RWPE2 (cell line): Measurements from ENCODE around the gene PPP6R1.
"Not testable (repeated sequence)": the region's sequence is repeated elsewhere in the genome, so short reads cannot be mapped to it uniquely, and the experiment has no call there.

Source experiments
- ATAC-seq: fragments of 200-7000 bp; cut with Tn5 transposase; 3 replicates; pipeline ENCODE4 v1.9.1; 2021; ENCODE audit warnings: low read depth
- DNase-seq: peaks from one replicate; pipeline ENCODE4 v3.0.0-alpha.2; 2020; ENCODE audit warnings: low spot score
- H3K27ac ChIP-seq: fragments of 450-650 bp; 2 replicates; pipeline ENCODE4 v1.5.1; 2017; ENCODE audit warnings: mild to moderate bottlenecking; ENCODE audit not compliant: poor library complexity, severe bottlenecking
- H3K27me3 ChIP-seq: fragments of 250-450 bp; sonication (Bioruptor Pico); 2 replicates; pipeline ENCODE4 v1.5.1; 2021; ENCODE audit warnings: mild to moderate bottlenecking, moderate library complexity; ENCODE audit not compliant: insufficient read depth, poor library complexity, severe bottlenecking
- H3K36me3 ChIP-seq: fragments of 250-450 bp; sonication (Bioruptor Pico); 2 replicates; pipeline ENCODE4 v1.5.1; 2020; ENCODE audit warnings: low read depth, mild to moderate bottlenecking, moderate library complexity
- H3K4me1 ChIP-seq: fragments of 250-450 bp; sonication (Bioruptor Pico); 2 replicates; pipeline ENCODE4 v1.5.1; 2021; ENCODE audit warnings: mild to moderate bottlenecking, moderate library complexity; ENCODE audit not compliant: insufficient read depth, poor library complexity, severe bottlenecking
- H3K4me3 ChIP-seq: fragments of 250-450 bp; sonication (Bioruptor Pico); 2 replicates; pipeline ENCODE4 v1.5.1; 2021; ENCODE audit warnings: mild to moderate bottlenecking, moderate library complexity; ENCODE audit not compliant: severe bottlenecking
- H3K9me3 ChIP-seq: fragments of 250-450 bp; sonication (Bioruptor Pico); 2 replicates; pipeline ENCODE4 v1.5.1; 2021; ENCODE audit warnings: mild to moderate bottlenecking, moderate library complexity; ENCODE audit not compliant: severe bottlenecking
- TF ChIP-seq, protein P1 (sequence below): fragments of 450-650 bp; IDR thresholded peaks from one replicate; pipeline ENCODE4 v1.5.1; 2017; ENCODE audit warnings: mild to moderate bottlenecking, moderate library complexity; ENCODE audit not compliant: poor library complexity, severe bottlenecking

The PPP6R1 gene

DNA sequence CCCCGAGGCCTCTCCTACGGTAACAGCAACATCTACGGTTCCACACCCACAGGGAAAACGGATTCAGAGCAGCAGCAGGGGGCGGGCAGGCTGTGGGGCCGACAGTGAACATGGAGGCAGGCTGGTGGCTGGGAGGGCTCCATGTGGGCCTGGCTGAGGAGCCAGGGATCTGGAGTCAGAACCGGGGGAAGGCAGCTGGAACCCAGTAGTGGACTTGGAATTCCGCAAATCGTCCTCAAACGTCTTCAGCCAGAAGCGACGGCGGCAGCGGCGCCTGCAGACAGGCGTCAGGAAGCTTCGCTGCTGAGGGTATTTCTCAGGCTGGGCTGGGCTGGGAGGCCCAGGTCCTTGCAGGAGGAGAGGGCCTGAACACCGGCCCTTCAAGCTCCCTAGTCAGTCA is 32.0 kb downstream of the PPP6R1 start:
- TF ChIP-seq, protein P1, sequence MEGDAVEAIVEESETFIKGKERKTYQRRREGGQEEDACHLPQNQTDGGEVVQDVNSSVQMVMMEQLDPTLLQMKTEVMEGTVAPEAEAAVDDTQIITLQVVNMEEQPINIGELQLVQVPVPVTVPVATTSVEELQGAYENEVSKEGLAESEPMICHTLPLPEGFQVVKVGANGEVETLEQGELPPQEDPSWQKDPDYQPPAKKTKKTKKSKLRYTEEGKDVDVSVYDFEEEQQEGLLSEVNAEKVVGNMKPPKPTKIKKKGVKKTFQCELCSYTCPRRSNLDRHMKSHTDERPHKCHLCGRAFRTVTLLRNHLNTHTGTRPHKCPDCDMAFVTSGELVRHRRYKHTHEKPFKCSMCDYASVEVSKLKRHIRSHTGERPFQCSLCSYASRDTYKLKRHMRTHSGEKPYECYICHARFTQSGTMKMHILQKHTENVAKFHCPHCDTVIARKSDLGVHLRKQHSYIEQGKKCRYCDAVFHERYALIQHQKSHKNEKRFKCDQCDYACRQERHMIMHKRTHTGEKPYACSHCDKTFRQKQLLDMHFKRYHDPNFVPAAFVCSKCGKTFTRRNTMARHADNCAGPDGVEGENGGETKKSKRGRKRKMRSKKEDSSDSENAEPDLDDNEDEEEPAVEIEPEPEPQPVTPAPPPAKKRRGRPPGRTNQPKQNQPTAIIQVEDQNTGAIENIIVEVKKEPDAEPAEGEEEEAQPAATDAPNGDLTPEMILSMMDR = no peak
- no peak for DNase-seq
- H3K36me3 ChIP-seq = peaks cover 23% of the 10 kb centered on the region; the same call in 1 of the 2 replicates
- no peaks in the 10 kb centered on the region for H3K27me3 ChIP-seq
- no peak overlapping the region for H3K4me3 ChIP-seq
- H3K27ac ChIP-seq = no peak overlapping the region
- H3K9me3 ChIP-seq = no peaks in the 10 kb centered on the region
- ATAC-seq = no peak
- H3K4me1 ChIP-seq = no peaks in the 10 kb centered on the region

DNA sequence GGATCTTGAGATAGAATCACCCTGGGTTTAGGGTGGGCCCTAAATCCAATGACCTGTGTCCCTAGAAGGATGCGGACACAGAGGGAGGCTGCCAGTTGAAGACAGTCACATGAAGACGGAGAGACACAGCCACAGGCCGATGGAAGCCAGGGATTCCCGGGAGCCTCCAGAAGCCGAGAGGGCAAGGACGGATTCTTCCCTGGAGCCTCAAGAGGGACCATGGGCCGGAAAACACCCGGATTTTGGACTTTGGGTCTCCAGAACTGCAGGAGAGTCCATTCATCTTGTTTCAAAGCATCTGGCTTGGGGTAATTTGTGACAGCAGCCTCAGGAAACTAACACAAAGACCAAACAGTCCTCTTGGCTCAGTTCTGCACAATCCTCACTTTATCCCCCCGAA is 32.5 kb downstream of the PPP6R1 start:
- Histone ChIP-seq H3K36me3 (peaks cover 18% of the 10 kb centered on the region; the same call in 1 of the 2 replicates), H3K9me3 (no peaks in the 10 kb centered on the region), H3K27me3 (no peaks in the 10 kb centered on the region), H3K27ac (no peak overlapping the region), H3K4me1 (no peaks in the 10 kb centered on the region), H3K4me3 (no peak overlapping the region)
- ATAC-seq = no peak
- no peak for DNase-seq
- TF ChIP-seq, protein P1 = no peak

DNA sequence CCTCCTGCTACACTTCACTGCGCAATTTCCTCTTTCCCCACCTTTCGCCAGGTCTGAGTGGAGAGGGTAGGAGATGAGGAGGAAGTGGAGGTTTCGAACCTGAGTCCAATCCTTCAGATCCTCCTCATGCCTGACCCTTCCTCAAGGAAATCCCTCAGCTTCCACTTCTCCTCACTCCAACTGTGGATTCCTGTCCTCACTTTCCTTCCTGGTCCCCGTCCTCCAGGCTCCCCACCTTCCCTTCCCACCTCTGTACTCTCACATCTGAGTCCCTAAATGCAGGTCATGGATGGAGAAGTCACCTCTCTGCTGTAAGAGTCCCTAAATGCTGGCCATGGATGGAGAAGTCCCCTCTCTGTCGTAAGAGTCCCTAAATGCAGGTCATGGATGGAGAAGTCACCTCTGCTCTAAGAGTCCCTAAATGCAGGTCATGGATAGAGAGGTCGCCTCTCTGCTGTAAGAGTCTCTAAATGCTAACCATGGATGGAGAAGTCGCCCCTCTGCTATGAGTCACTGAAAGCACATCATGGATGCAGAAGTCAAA is 33.3 kb downstream of the PPP6R1 start:
- DNase-seq (no peak), ATAC-seq (no peak)
- no peak overlapping the region for H3K4me3 ChIP-seq
- H3K4me1 ChIP-seq = no peaks in the 10 kb centered on the region
- H3K27ac ChIP-seq = no peak overlapping the region
- no peaks in the 10 kb centered on the region for H3K27me3 ChIP-seq
- H3K36me3 ChIP-seq = 0 out of 2 replicates have a peak, but pooled peaks cover 17% of the 10 kb centered on the region
- H3K9me3 ChIP-seq = no peaks in the 10 kb centered on the region
- TF ChIP-seq, protein P1 = no peak

DNA sequence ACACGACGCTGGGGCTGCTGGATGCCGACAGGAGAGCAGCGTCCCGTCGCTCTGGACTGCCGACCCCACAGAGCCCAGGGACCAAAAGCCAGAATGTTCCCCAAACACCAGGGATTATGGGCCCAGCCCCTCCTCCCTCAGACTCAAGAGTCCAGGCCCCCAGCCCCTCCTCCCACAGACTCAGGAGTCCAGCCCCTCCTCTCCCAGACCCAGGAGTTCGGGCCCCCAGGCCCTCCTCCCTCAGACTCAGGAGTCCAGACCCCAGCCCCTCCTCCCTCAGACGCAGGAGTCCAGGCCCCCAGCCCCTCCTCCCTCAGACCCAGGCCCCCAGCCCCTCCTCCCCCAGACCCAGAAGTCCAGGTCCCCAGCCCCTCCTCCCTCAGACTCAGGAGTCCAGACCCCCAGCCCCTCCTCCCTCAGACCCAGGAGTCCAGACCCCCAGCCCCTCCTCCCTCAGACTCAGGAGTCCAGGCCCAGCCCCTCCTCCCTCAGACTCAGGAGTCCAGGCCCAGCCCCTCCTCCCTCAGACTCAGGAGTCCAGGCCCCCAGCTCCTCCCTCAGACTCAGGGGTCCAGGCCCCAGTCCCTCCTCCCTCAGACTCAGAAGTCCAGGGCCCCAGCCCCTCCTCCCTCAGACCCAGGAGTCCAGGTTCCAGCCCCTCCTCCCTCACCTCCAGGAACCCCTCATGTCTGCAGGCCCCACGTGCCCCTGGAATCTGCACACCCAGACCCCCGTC is 34.0 kb downstream of the PPP6R1 start:
- H3K4me3 ChIP-seq, H3K27me3 ChIP-seq, H3K27ac ChIP-seq, H3K4me1 ChIP-seq, ATAC-seq, DNase-seq, H3K9me3 ChIP-seq: not testable (repeated sequence)
- 0 out of 2 replicates have a peak, but pooled peaks cover 12% of the 10 kb centered on the region for H3K36me3 ChIP-seq

DNA sequence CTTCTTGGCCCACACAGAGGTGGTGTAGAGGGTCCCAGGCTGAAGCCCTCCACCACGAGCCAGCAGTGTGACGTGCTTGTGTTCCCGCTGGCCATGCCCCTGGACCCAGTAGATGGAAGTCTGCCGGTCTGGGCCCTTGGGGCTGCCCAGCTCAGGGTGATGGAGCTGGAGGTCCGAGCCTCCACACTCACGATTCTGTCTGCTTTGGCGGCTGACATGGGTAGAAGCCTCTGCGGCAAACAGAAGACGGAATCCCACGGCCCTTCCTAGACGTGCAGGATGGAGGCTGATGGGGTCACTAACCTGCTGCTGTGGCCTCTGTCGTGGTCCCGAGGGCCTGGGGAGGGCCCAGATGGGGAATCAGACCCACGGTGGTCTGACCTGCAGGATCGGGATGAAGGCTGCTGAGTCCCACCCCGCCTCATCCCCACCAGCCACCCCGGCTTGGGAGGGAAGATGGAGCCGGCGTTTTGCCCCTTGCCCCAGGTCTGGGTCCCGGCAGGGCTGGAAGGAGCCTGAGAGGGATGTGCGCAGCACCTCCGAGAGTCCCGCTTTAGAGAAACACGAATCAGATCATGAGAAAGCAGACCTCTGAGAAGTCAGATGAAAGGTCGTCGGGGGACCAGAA is 34.7 kb downstream of the PPP6R1 start:
- Histone ChIP-seq H3K4me1 (no peaks in the 10 kb centered on the region), H3K36me3 (0 out of 2 replicates have a peak, but pooled peaks cover 8% of the 10 kb centered on the region), H3K27ac (no peak overlapping the region), H3K4me3 (no peak overlapping the region), H3K27me3 (no peaks in the 10 kb centered on the region), H3K9me3 (no peaks in the 10 kb centered on the region)
- TF ChIP-seq, protein P1 = no peak
- ATAC-seq (no peak), DNase-seq (no peak)
